Retinal pigment epithelial cell (primary cell): ENCODE data around the gene NUP98.

Experiments used
- DNase-seq: peaks from one replicate; pipeline ENCODE4 v3.0.0-alpha.2; 2010; ENCODE audit warnings: low read depth
- H3K4me3 ChIP-seq: 2 replicates; pipeline ENCODE4 v1.5.1; 2011; ENCODE audit warnings: mild to moderate bottlenecking, low read length, control low read depth, moderate library complexity
- TF ChIP-seq, protein P1 (sequence below): conservative IDR thresholded peaks from 2 replicates; pipeline ENCODE4 v1.5.1; 2011; ENCODE audit warnings: low read depth, low read length, control low read depth, inconsistent platforms

NUP98 gene

DNA sequence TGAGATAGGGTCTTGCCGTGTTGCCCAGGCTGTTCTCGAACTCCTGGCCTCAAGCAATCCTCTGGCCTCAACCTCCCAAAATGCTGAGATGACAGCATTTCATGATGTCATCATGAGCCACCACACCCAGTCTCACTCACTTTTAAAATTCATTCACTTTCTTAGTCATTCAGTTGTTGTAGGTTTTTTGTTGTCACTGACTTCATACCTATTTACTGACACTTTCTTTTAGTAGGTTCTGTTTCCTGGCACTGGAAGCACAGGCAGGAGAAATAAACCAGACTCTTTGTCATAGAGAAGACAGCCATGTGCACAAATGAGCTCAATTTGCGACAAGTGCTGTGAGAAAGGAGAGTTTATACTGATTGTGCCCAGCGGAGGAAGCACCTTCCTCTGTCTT is 166.0 kb downstream of the NUP98 start:
- no peak for DNase-seq
- TF ChIP-seq, protein P1, sequence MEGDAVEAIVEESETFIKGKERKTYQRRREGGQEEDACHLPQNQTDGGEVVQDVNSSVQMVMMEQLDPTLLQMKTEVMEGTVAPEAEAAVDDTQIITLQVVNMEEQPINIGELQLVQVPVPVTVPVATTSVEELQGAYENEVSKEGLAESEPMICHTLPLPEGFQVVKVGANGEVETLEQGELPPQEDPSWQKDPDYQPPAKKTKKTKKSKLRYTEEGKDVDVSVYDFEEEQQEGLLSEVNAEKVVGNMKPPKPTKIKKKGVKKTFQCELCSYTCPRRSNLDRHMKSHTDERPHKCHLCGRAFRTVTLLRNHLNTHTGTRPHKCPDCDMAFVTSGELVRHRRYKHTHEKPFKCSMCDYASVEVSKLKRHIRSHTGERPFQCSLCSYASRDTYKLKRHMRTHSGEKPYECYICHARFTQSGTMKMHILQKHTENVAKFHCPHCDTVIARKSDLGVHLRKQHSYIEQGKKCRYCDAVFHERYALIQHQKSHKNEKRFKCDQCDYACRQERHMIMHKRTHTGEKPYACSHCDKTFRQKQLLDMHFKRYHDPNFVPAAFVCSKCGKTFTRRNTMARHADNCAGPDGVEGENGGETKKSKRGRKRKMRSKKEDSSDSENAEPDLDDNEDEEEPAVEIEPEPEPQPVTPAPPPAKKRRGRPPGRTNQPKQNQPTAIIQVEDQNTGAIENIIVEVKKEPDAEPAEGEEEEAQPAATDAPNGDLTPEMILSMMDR = no peak
- H3K4me3 ChIP-seq = no peak overlapping the region

DNA sequence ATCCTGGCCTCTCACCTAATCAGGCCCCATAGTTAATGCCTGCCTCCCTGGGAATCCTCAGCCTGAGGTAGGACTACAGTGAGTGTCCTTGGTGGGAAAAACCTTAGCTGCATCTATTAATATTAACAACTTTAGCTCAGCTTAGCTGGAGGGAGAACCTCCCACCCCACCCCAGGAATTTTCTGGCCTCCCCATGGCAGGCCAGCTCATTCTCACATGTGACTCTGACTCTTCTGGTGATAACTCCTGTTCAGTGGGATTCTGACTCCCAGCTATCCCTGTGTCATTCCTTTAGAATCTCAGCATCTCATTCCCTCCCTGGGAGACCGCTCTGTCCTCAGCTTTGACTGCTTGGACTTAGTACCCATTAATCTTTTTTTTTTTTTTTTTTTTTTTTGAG is 170.1 kb downstream of the NUP98 start:
- TF ChIP-seq, protein P1 = no peak
- DNase-seq = peak; percentile 22
- no peak overlapping the region for H3K4me3 ChIP-seq

DNA sequence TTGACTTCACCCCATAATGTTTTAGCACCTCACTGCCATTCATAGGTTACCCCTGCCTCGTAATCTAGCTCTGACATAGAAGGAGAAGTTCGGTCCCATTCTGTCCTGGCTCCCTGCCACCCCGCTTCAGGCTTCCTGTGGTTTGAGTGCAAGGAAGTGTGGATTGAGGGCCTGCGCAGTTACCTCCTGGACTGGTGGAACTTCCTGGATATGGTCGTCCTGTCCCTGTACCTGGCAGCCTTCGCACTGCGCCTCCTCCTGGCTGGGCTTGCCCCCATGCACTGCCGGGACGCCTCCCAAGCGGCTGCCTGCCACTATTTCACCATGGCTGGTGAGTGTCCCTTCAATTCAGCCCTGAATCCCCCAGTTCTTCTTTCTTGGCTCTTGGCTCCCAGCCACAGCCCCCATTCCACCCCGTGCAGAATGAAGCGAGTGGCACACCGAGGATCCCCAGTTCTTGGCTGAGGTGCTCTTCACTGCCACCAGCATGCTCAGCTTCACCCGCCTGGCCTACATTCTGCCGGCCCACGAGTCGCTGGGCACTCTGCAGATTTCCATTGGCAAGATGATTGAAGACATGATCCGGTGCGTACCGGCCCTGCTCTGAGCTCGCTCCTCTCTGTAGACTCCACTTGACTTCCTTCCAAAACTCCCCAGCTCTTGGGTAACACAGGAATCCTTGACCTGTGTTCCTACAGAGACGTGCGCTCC is 170.9 kb downstream of the NUP98 start:
- TF ChIP-seq, protein P1 = no peak
- H3K4me3 ChIP-seq = no peak overlapping the region
- DNase-seq = no peak
